IMR-90 (cell line): ENCODE measurements around the gene PJA1. TPM values are rescaled to one million over a fixed set of nuclear protein-coding genes. Genes with fewer than 3 reads are reported as not detected.

ENCODE experiments used
- ATAC-seq: fragments of 200-7000 bp; cut with Tn5 transposase; 2 replicates; pipeline ENCODE4 v1.9.1; 2020; ENCODE audit warnings: low read depth, mild to moderate bottlenecking, moderate library complexity
- BruUV-seq: library from RNA; stranded (reverse); fragments of 400-500 nt; replicated peaks from 2 replicates; lab custom pipeline; 2021; lab: Mats Ljungman, UMichigan
- CTCF ChIA-PET: fragments of 300-600 bp; formaldehyde crosslinking; extraction: SDS; loops from one replicate; lab custom pipeline; 2021; ENCODE audit warnings: antibody characterized with exemption; lab: Yijun Ruan, JAX
- POLR2A ChIA-PET: fragments of 300-600 bp; sonication (Branson Sonifier 250); formaldehyde crosslinking; loops from one replicate; lab custom pipeline; 2022; ENCODE audit warnings: antibody characterized with exemption; ENCODE audit not compliant: unreplicated experiment; lab: Charles Lee
- DNase-seq: peaks from one replicate; pipeline ENCODE4 v3.0.0; 2013
- H2AFZ ChIP-seq: replicated peaks from 2 replicates; pipeline ENCODE3; 2013; ENCODE audit warnings: low read length, mild to moderate bottlenecking; ENCODE audit not compliant: poor library complexity
- H2AK5ac ChIP-seq: 2 replicates; pipeline ENCODE4 v1.6.1; 2013; ENCODE audit warnings: low read depth, low read length, inconsistent platforms
- H2AK9ac ChIP-seq: replicated peaks from 2 replicates; pipeline ENCODE3; 2013; ENCODE audit warnings: mild to moderate bottlenecking, low read depth, low read length, moderate library complexity; ENCODE audit not compliant: poor library complexity
- H2BK120ac ChIP-seq: 2 replicates; pipeline ENCODE4 v1.6.1; 2013; ENCODE audit warnings: low read depth, low read length, inconsistent platforms
- H2BK15ac ChIP-seq: 3 replicates; pipeline ENCODE4 v1.6.1; 2013; ENCODE audit warnings: low read depth, low read length, inconsistent platforms
- H2BK20ac ChIP-seq: 2 replicates; pipeline ENCODE4 v1.6.1; 2013; ENCODE audit warnings: low read depth, mild to moderate bottlenecking, inconsistent platforms, low read length, moderate library complexity
- H2BK5ac ChIP-seq: 2 replicates; pipeline ENCODE4 v1.6.1; 2013; ENCODE audit warnings: mild to moderate bottlenecking, low read depth, low read length, inconsistent platforms; ENCODE audit not compliant: poor library complexity, severe bottlenecking
- H3K14ac ChIP-seq: replicated peaks from 2 replicates; pipeline ENCODE4 v1.6.1; 2013; ENCODE audit warnings: low read depth, low read length, inconsistent platforms
- H3K18ac ChIP-seq: 2 replicates; pipeline ENCODE4 v1.6.1; 2013; ENCODE audit warnings: low read depth, low read length, control low read depth
- H3K23ac ChIP-seq: 2 replicates; pipeline ENCODE4 v1.6.1; 2013; ENCODE audit warnings: low read depth, low read length, inconsistent platforms
- H3K27ac ChIP-seq: 2 replicates; pipeline ENCODE4 v1.5.1; 2013; ENCODE audit warnings: mild to moderate bottlenecking, control low read depth, low read length; ENCODE audit not compliant: insufficient read depth
- H3K27me3 ChIP-seq: 2 replicates; pipeline ENCODE4 v1.6.1; 2013; ENCODE audit warnings: low read length; ENCODE audit not compliant: control insufficient read depth, insufficient read depth
- H3K36me3 ChIP-seq: 2 replicates; pipeline ENCODE4 v1.6.1; 2013; ENCODE audit warnings: low read length, mixed read lengths; ENCODE audit not compliant: control insufficient read depth, insufficient read depth
- H3K4ac ChIP-seq: 2 replicates; pipeline ENCODE4 v1.6.1; 2013; ENCODE audit warnings: low read depth, low read length, inconsistent platforms
- H3K4me1 ChIP-seq: 2 replicates; pipeline ENCODE4 v1.6.1; 2013; ENCODE audit warnings: low read length, mixed read lengths; ENCODE audit not compliant: control insufficient read depth, insufficient read depth
- H3K4me2 ChIP-seq: 2 replicates; pipeline ENCODE4 v1.6.1; 2013; ENCODE audit warnings: low read depth, mild to moderate bottlenecking, control low read depth, low read length, moderate library complexity
- H3K4me3 ChIP-seq: 2 replicates; pipeline ENCODE4 v1.5.1; 2013; ENCODE audit warnings: low read depth, mild to moderate bottlenecking, control low read depth, low read length, moderate library complexity; ENCODE audit not compliant: insufficient read depth
- H3K56ac ChIP-seq: 2 replicates; pipeline ENCODE4 v1.6.1; 2013; ENCODE audit warnings: low read length, inconsistent platforms; ENCODE audit not compliant: insufficient read depth; ENCODE audit errors: extremely low read depth
- H3K79me1 ChIP-seq, 2 experiments: 2 replicates each; pipeline ENCODE4 v1.6.1; 2013; ENCODE audit warnings: low read length in 2 of 2, inconsistent platforms in 1 of 2, low read depth in 1 of 2
- H3K9ac ChIP-seq: 2 replicates; pipeline ENCODE4 v1.6.1; 2013; ENCODE audit warnings: low read depth, low read length, control low read depth
- H3K9me1 ChIP-seq: 2 replicates; pipeline ENCODE4 v1.6.1; 2013; ENCODE audit warnings: low read length, inconsistent platforms; ENCODE audit not compliant: insufficient read depth
- H3K9me3 ChIP-seq: 2 replicates; pipeline ENCODE4 v1.6.1; 2013; ENCODE audit warnings: low read length; ENCODE audit not compliant: control insufficient read depth, insufficient read depth
- H4K20me1 ChIP-seq: 2 replicates; pipeline ENCODE4 v1.6.1; 2013; ENCODE audit warnings: low read length, inconsistent platforms; ENCODE audit not compliant: insufficient read depth
- H4K5ac ChIP-seq: 2 replicates; pipeline ENCODE4 v1.6.1; 2013; ENCODE audit warnings: mild to moderate bottlenecking, low read depth, low read length, control low read depth
- H4K8ac ChIP-seq, 2 experiments: 2 replicates each; pipeline ENCODE4 v1.6.1; 2013; ENCODE audit warnings: low read depth in 2 of 2, low read length in 2 of 2, control low read depth in 1 of 2, inconsistent platforms in 1 of 2
- H4K91ac ChIP-seq: 2 replicates; pipeline ENCODE4 v1.6.1; 2013; ENCODE audit warnings: low read depth, low read length, inconsistent platforms; ENCODE audit not compliant: insufficient read depth
- CEBPB ChIP-seq: IDR thresholded peaks from 2 replicates; pipeline ENCODE4 v1.6.1; 2012; ENCODE audit warnings: low read depth, low read length, improper control_type of control experiment
- CHD1 ChIP-seq: IDR thresholded peaks from 2 replicates; pipeline ENCODE4 v1.6.1; 2012; ENCODE audit warnings: low read depth, low read length, improper control_type of control experiment
- ELK1 ChIP-seq: fragments of 150-350 bp; IDR thresholded peaks from 2 replicates; pipeline ENCODE4 v1.6.1; 2016; ENCODE audit warnings: low read depth, mild to moderate bottlenecking, low read length, moderate library complexity, borderline replicate concordance
- MAZ ChIP-seq: IDR thresholded peaks from 2 replicates; pipeline ENCODE4 v1.6.1; 2012; ENCODE audit warnings: low read depth, mild to moderate bottlenecking, low read length, improper control_type of control experiment, moderate library complexity, borderline replicate concordance
- MXI1 ChIP-seq: IDR thresholded peaks from 2 replicates; pipeline ENCODE4 v1.6.1; 2012; ENCODE audit warnings: low read depth, mild to moderate bottlenecking, low read length, moderate library complexity, borderline replicate concordance
- NFE2L2 ChIP-seq: fragments of 150-350 bp; IDR thresholded peaks from 2 replicates; pipeline ENCODE4 v1.6.1; 2016; ENCODE audit warnings: low read depth, mild to moderate bottlenecking, low read length
- RCOR1 ChIP-seq: IDR thresholded peaks from 2 replicates; pipeline ENCODE4 v1.6.1; 2012; ENCODE audit warnings: mild to moderate bottlenecking, low read length, improper control_type of control experiment; ENCODE audit not compliant: insufficient replicate concordance
- RFX5 ChIP-seq: IDR thresholded peaks from 2 replicates; pipeline ENCODE4 v1.8.0; 2012; ENCODE audit warnings: low read depth, mild to moderate bottlenecking, low read length, moderate library complexity
- SMC3 ChIP-seq: fragments of 150-350 bp; IDR thresholded peaks from 2 replicates; pipeline ENCODE4 v1.6.1; 2016; ENCODE audit warnings: low read depth, mild to moderate bottlenecking, antibody characterized with exemption, low read length, moderate library complexity
- WGBS, 2 experiments: methylation state at CpG; one replicate each; pipeline versions ENCODE4 v1.1.5 to v1.1.7; 2013; ENCODE audit warnings: missing lambda C conversion rate in 2 of 2; ENCODE audit not compliant: insufficient read length in 1 of 2; ENCODE audit errors: extremely low coverage in 2 of 2; 5-methylcytosine and 5-hydroxymethylcytosine counted together
- dilution Hi-C: fragments of 300-500 bp; cut with HindIII; formaldehyde crosslinking; loops from one replicate; pipeline ENCODE4 v1.14.3; 2018; ENCODE audit warnings: low sequenced_read_pairs; ENCODE audit not compliant: unreplicated experiment
- in situ Hi-C: fragments of 300-500 bp; cut with MboI; formaldehyde crosslinking; loops from 3 replicates; pipeline ENCODE4 v1.14.3; 2019; ENCODE audit warnings: low sequenced_read_pairs, inconsistent platforms, mixed read lengths
- intact Hi-C: fragments of 100-400 bp; cut with micrococcal nuclease; formaldehyde crosslinking; loops from 2 replicates; pipeline ENCODE4 v1.10.0; 2022
- polyA plus RNA-seq, 3 experiments: library from polyadenylated mRNA; depleted of rRNA; stranded (reverse); fragments of >200 nt; gene quantifications; 2 replicates each; pipeline ENCODE4 v1.2.3, GENCODE V29; 2012; ENCODE audit warnings: low replicate concordance in 1 of 3
- total RNA-seq: library from RNA; depleted of rRNA; stranded (reverse); fragments of >200 nt; gene quantifications from 2 replicates; pipeline ENCODE4 v1.2.3, GENCODE V29; 2012

Gene PJA1
- total and polyA plus RNA-seq, 2 of the 4 experiments (the other 2 are of a cell fraction), result 15.1 to 24.4 TPM

- H3K9me3 ChIP-seq, result no peaks in the 10 kb centered on the region
- no peak overlapping the region for H3K23ac ChIP-seq
- ATAC-seq (no peak), DNase-seq (no peak)
- no peaks in the 10 kb centered on the region for H3K36me3 ChIP-seq
- no peak overlapping the region for H2AK9ac ChIP-seq
- no peaks in the 10 kb centered on the region for H3K79me1 ChIP-seq
- H3K9me1 ChIP-seq, result 0 out of 2 replicates have a peak, but pooled peaks cover 5% of the 10 kb centered on the region
- no peaks in the 10 kb centered on the region for H4K20me1 ChIP-seq
- CTCF ChIA-PET, result no interaction called here
- H3K4me1 ChIP-seq, result peaks cover 12% of the 10 kb centered on the region
- peaks cover 22% of the 10 kb centered on the region; the same call in 1 of the 2 replicates for H3K27me3 ChIP-seq
- no peak overlapping the region for H2BK120ac ChIP-seq
- 33% methylated on average over 1 of the region's 5 CpGs; no CpG with 5 or more reads in 1 of the 2 experiments for WGBS, 2 experiments
- no peak overlapping the region for H4K8ac ChIP-seq
- POLR2A ChIA-PET, result no interaction called here
- no peak overlapping the region for H3K9ac ChIP-seq
- no peak overlapping the region for H3K4me3 ChIP-seq
- intact Hi-C loops, result loop anchor here (10.0 kb wide), 1 partner anchor 93 kb away; no protein-coding TSS in a partner anchor
- no peak overlapping the region for H2AFZ ChIP-seq
- no peak overlapping the region for H3K14ac ChIP-seq
- no peak overlapping the region for H3K18ac ChIP-seq
- H2AK5ac ChIP-seq, result no peak overlapping the region
- no peak overlapping the region for H3K4ac ChIP-seq
- H3K56ac ChIP-seq, result no peak overlapping the region
- H2BK15ac ChIP-seq, result no peak overlapping the region
- dilution Hi-C loops, result no loop called here
- no peak overlapping the region for H2BK20ac ChIP-seq
- no peak overlapping the region for H2BK5ac ChIP-seq
- H4K91ac ChIP-seq, result no peak overlapping the region
- TF ChIP-seq RCOR1 (no peak), NFE2L2 (no peak), RFX5 (no peak), CEBPB (no peak), SMC3 (no peak), MXI1 (no peak), MAZ (no peak), ELK1 (no peak), CHD1 (no peak)
- H3K27ac ChIP-seq, result no peak overlapping the region
- no peak overlapping the region for H4K5ac ChIP-seq
- no peak overlapping the region for H3K4me2 ChIP-seq
- no TSS peak for BruUV-seq
- in situ Hi-C loops, result no loop called here
These were observed 33.4 kb downstream of the PJA1 start for GRCh38 chrX:69131886-69132285.
